Measurements from ENCODE around the gene ATP1A3. TPM values are rescaled to one million over a fixed set of nuclear protein-coding genes. Genes with fewer than 3 reads are reported as not detected.

ATP1A3 gene
- polyA plus RNA-seq, 1 of the 3 experiments (the other 2 are of a cell fraction): 0.77 TPM

DNA sequence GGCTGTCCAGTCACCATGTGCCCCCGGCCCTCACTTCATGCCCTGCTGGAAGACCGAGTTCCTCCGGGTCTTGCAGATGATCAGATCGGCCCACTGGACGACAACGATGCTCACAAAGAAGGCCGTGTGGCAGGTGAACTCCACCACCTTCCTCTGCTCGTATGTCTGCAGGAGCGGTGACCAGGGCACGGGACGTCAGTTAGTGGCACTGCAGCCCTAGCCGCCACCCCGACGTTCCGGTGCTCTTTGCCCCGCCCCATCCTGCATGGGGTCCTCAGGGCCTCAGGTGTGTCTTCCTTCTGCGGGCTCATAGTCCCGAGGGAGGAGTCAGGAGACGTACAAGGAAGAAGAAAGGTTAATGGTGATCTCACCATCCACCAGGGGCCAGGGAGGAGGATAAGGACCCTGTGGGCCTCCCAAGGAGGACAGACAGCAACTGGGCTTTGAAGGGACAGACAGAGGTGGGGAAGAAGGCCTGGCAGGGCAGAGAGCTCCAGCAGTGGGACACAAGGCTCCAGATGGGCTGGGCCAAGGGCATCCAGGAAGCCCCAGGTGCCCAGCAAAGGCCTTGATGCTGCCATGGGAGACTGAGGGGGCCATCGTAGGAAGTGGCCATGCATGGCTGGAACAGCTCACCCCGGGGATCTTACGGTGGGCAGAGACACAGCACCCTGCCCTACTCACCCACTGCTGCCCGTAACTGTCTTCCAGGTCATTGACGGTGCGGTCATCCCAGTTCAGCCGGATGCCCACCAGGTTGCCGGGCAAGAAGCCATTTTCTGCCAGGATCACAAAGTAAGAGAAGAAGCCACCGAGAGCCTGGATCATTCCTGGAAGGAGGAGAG is 25.1 kb downstream of the ATP1A3 start (continued):
- TF ChIP-seq, protein P1, sequence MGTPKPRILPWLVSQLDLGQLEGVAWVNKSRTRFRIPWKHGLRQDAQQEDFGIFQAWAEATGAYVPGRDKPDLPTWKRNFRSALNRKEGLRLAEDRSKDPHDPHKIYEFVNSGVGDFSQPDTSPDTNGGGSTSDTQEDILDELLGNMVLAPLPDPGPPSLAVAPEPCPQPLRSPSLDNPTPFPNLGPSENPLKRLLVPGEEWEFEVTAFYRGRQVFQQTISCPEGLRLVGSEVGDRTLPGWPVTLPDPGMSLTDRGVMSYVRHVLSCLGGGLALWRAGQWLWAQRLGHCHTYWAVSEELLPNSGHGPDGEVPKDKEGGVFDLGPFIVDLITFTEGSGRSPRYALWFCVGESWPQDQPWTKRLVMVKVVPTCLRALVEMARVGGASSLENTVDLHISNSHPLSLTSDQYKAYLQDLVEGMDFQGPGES (IDR thresholded peaks at IDR 0.05; ENCODE audit: low read depth, low read length): no peak
- TF ChIP-seq, protein P2, sequence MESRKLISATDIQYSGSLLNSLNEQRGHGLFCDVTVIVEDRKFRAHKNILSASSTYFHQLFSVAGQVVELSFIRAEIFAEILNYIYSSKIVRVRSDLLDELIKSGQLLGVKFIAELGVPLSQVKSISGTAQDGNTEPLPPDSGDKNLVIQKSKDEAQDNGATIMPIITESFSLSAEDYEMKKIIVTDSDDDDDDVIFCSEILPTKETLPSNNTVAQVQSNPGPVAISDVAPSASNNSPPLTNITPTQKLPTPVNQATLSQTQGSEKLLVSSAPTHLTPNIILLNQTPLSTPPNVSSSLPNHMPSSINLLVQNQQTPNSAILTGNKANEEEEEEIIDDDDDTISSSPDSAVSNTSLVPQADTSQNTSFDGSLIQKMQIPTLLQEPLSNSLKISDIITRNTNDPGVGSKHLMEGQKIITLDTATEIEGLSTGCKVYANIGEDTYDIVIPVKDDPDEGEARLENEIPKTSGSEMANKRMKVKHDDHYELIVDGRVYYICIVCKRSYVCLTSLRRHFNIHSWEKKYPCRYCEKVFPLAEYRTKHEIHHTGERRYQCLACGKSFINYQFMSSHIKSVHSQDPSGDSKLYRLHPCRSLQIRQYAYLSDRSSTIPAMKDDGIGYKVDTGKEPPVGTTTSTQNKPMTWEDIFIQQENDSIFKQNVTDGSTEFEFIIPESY (IDR thresholded peaks at IDR 0.05; ENCODE audit: borderline replicate concordance, low read depth): no peak
- TF ChIP-seq RCOR1 (IDR thresholded peaks at IDR 0.05; ENCODE audit: low read length) (no peak), NFIC (IDR thresholded peaks at IDR 0.05; ENCODE audit: borderline replicate concordance) (no peak), EZH2phosphoT487 (IDR thresholded peaks at IDR 0.05; ENCODE audit: borderline replicate concordance, low read depth) (no peak), CHD2 (IDR thresholded peaks at IDR 0.05; ENCODE audit: low read length, partially characterized antibody) (no peak)

DNA sequence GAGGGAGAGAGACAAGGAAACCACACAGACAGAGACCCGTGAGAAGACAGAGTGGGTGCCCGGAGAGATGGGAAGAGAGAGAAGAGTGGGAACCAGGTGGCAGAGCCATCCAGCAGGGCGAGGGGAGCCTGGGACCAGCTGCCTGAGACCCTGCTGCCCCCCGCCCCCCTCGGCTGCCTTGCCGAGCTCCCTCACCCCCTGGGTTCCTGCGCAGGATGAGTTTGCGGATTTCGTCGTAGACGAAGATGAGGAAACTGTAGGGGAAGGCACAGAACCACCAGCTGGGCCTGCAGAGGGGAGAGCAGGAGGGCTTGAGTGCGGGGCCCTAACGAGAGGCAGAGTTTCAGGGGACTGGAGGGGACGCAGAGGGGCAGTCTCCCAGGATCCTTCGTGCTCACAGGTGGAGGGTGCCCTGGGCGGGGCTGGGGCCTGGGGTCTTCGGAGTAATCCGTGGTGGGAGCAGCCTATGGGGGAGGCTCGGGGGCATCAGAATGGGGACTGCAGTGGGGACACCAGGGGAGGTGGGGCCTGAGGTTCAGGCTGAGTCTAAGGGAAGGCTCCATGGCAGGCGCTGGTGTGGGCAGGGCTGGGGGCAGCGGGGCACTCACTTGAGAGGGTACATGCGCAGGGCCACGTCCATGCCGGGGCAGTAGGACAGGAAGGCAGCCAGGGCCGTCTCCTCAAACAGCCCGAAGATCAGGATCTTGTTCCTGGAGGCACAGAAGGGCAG is 26.8 kb downstream of the ATP1A3 start:
- POLR2A ChIA-PET: no interaction called here
- no peak overlapping the region for H3K27ac ChIP-seq (ENCODE audit: low read depth in 2 of 2, low read length in 1 of 2)
- H3K4me2 ChIP-seq: no peak overlapping the region
- no peaks in the 10 kb centered on the region for H3K9me2 ChIP-seq
- no peaks in the 10 kb centered on the region for H3K79me2 ChIP-seq (ENCODE audit: insufficient read depth)
- CTCF ChIA-PET: no interaction called here
- H3K4me1 ChIP-seq (ENCODE audit: control insufficient read depth in 1 of 2, insufficient read depth in 2 of 2, low read depth in 1 of 2, low read length in 1 of 2): peaks cover 0 to 3% of the 10 kb centered on the region in 2 experiments; a peak in 1 of 4 replicates
- no peak overlapping the region for H2AFZ ChIP-seq (ENCODE audit: low read depth)
- no peaks in the 10 kb centered on the region for H3F3A ChIP-seq (replicated peaks; ENCODE audit: insufficient read depth)
- no peaks in the 10 kb centered on the region for H3K9me3 ChIP-seq
- H3K4me3 ChIP-seq (ENCODE audit: low read depth in 2 of 2, low read length in 1 of 2): no peak overlapping the region
- H3K36me3 ChIP-seq (replicated peaks in 1 of 2; ENCODE audit: control insufficient read depth in 1 of 2, insufficient read depth in 2 of 2, low read length in 1 of 2): no peaks in the 10 kb centered on the region
- DNase-seq: no peak
- TF ChIP-seq RFX5 (IDR thresholded peaks at IDR 0.05; ENCODE audit: low read length) (no peak), TAF1 (IDR thresholded peaks at IDR 0.05; ENCODE audit: borderline replicate concordance, low read depth, low read length) (no peak), CHD2 (IDR thresholded peaks at IDR 0.05; ENCODE audit: low read length, partially characterized antibody) (no peak), TEAD4 (IDR thresholded peaks at IDR 0.05; ENCODE audit: borderline replicate concordance, insufficient read depth) (no peak), RCOR1 (IDR thresholded peaks at IDR 0.05; ENCODE audit: low read length) (no peak), FOXM1 (IDR thresholded peaks at IDR 0.05; ENCODE audit: low read depth) (no peak), NRF1 (IDR thresholded peaks at IDR 0.05; ENCODE audit: low read depth, low read length) (no peak), FOSL2 (IDR thresholded peaks at IDR 0.05; ENCODE audit: borderline replicate concordance, low read depth) (no peak), ELF1 (IDR thresholded peaks at IDR 0.05) (no peak)
- TF ChIP-seq, protein P3, sequence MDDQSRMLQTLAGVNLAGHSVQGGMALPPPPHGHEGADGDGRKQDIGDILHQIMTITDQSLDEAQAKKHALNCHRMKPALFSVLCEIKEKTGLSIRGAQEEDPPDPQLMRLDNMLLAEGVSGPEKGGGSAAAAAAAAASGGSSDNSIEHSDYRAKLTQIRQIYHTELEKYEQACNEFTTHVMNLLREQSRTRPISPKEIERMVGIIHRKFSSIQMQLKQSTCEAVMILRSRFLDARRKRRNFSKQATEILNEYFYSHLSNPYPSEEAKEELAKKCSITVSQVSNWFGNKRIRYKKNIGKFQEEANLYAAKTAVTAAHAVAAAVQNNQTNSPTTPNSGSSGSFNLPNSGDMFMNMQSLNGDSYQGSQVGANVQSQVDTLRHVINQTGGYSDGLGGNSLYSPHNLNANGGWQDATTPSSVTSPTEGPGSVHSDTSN (IDR thresholded peaks at IDR 0.05): no peak
- TF ChIP-seq, protein P4, sequence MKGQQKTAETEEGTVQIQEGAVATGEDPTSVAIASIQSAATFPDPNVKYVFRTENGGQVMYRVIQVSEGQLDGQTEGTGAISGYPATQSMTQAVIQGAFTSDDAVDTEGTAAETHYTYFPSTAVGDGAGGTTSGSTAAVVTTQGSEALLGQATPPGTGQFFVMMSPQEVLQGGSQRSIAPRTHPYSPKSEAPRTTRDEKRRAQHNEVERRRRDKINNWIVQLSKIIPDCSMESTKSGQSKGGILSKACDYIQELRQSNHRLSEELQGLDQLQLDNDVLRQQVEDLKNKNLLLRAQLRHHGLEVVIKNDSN (IDR thresholded peaks at IDR 0.05; ENCODE audit: borderline replicate concordance, low read depth): no peak
- H3K9ac ChIP-seq: no peak overlapping the region
- H4K20me1 ChIP-seq (ENCODE audit: insufficient read depth): no peaks in the 10 kb centered on the region
- no peaks in the 10 kb centered on the region for H3K27me3 ChIP-seq (ENCODE audit: insufficient read depth)
- 63% methylated on average over 26 of the region's 26 CpGs for WGBS (ENCODE audit: low lambda C conversion rate)

Data from SK-N-SH (cell line).